Measurements from ENCODE around the gene NGDN. TPM values are rescaled to one million over a fixed set of nuclear protein-coding genes. Genes with fewer than 3 reads are reported as not detected.

The NGDN gene
- total RNA-seq, 2 donors from 2014 or later, result 65.6 to 65.7 TPM

DNA sequence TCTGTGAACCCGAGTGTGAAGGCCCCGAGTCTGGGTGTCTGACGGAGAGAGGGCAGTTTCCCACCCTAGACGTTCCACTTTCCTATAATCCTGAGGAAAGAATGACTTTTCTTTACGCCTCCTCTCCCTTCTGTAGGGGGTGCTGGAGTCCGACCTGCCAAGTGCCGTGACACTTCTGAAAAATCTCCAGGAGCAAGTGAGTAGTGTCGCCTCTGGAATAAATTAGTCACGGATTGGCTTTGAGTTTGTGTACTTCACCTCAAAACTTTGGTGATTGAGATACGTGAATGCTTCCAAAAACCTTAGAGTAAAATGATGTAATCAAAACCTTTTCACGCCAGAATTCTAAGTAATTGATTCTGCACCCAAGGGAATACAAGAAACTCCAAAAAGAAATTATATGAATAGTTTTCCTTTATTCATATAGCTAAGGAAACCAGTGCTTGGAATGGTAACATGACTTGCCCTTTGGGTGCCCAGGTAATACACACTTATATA is 452 bp downstream of the NGDN start:
- no peak overlapping the region for H3K27ac Mint-ChIP-seq
- no peaks in the 10 kb centered on the region for H3K9me3 Mint-ChIP-seq
- ATAC-seq, result peak; percentile 0 to 3

DNA sequence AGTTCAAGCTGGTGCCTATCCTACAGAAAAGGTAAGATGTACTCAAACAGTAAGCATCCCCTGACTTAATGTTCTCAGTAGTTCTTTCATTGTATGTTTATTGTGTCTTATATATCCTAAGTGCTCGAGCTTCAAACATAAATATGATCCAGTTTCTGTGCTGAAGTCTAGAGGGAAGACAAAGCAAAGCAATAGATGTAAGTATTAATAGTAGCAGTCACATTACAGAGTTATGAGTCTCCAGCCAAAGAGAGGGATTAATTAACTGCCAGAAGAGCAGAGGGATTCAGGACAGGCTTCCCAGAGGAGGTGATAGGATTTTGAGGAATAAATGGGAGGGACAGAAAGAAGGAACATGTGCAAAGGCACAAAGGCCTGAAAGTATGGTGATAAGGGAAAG is 1.4 kb downstream of the NGDN start:
- DNase-seq (ENCODE audit: low spot score), result no peak
- Mint-ChIP-seq H3K27me3 (peaks cover 0 to 2% of the 10 kb centered on the region in 2 donors), H3K36me3 (peaks cover 18% of the 10 kb centered on the region), H3K9me3 (no peaks in the 10 kb centered on the region), H3K4me3 (no peak overlapping the region), H3K27ac (no peak overlapping the region), H3K4me1 (ENCODE audit: low read depth in 2 of 2) (peaks cover 8 to 9% of the 10 kb centered on the region in 2 donors)
- no peak for ATAC-seq

More for the DNA sequence above, 452 bp downstream of the NGDN start:
- Mint-ChIP-seq H3K27me3 (peaks cover 0 to 2% of the 10 kb centered on the region in 2 donors), H3K4me3 (no peak overlapping the region), H3K4me1 (ENCODE audit: low read depth in 2 of 2) (peaks cover 8 to 9% of the 10 kb centered on the region in 2 donors), H3K36me3 (peaks cover 14% of the 10 kb centered on the region)
- DNase-seq (ENCODE audit: low spot score), result no peak

GRCh38 chr14:23478109-23478759 is 8.7 kb downstream of the NGDN start:
- Mint-ChIP-seq H3K4me3 (no peak overlapping the region), H3K4me1 (ENCODE audit: low read depth in 2 of 2) (peaks cover 6 to 11% of the 10 kb centered on the region in 2 donors), H3K27ac (no peak overlapping the region), H3K27me3 (no peaks in the 10 kb centered on the region), H3K36me3 (peaks cover 38% of the 10 kb centered on the region), H3K9me3 (no peaks in the 10 kb centered on the region)
- ATAC-seq (no peak), DNase-seq (ENCODE audit: low spot score) (no peak)

DNA sequence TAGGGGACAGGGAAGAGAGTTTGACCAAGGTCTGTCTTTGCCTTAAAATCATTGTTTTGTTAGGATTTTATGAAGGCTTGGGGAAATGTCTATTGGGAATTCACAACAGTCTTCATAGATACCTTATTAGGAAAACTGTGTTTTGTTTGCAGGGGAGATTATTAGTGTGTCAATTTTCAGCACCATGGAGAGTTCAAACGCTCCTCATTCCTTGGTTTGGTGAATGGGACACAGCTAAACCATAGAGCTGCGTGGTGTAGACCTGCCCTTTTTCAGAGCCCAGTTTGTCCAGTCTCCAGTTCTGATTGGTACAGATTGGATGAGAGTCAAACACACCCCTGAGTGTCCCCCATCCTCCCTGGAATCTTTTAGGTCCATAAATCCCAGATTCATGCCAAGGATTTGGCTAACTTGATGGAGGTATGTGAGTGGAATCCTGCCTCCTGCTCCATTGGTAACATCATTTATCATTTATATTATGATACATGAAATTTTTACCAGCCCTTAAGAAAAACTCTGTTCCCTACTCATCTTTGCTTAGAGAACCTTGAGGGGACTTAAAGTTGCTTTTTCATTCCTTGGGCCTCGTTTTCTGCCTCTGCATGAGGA is 12.0 kb downstream of the NGDN start:
- peaks cover 22% of the 10 kb centered on the region for H3K36me3 Mint-ChIP-seq
- no peaks in the 10 kb centered on the region for H3K9me3 Mint-ChIP-seq
- no peak overlapping the region for H3K4me3 Mint-ChIP-seq
- no peak for ATAC-seq
- H3K4me1 Mint-ChIP-seq (ENCODE audit: low read depth in 2 of 2), result peaks cover 9 to 18% of the 10 kb centered on the region in 2 donors
- no peak overlapping the region for H3K27ac Mint-ChIP-seq
- DNase-seq (ENCODE audit: low spot score), result no peak
- no peaks in the 10 kb centered on the region for H3K27me3 Mint-ChIP-seq

DNA sequence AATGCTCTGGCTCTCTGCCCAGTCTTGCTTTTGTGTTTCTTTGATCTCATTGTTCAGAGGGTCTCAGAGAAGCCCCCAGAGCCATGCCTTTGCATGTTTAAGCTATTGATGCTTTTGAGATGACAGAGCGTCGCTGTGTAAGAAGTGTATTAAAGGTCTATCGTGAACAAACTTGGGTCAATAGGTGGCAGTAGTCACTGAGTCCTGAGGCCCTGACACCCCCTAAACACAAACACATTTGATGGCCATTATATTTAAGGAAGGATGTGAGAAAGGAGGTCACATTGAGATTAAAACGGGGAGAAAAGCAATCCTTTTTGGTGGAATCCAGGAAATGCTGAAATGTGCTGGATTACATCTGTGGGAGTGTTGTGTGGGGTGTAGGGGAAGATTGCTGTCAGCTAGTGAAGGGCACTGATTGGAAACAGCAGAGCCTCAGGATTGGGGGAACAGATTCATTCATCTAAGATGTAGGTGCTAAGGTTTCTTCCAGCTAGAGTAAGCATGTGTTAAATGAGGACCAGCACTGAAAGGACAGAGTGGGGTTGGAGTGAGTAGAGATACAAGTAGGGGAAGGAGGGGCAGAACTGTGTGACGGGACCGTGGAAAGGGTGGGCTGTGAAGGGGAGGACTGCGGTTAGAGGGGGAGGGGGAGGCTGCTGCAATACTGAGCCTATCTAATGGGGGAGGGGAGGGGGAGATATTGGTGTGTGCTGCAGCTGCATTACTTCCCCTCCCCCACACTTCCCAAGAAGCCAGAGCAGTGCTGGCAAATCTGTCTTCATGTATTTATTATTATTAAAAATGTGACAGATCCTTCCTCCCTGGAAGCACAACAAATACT is 12.7 kb downstream of the NGDN start:
- no peaks in the 10 kb centered on the region for H3K27me3 Mint-ChIP-seq
- H3K9me3 Mint-ChIP-seq, result no peaks in the 10 kb centered on the region
- ATAC-seq (no peak), DNase-seq (ENCODE audit: low spot score) (no peak)
- no peak overlapping the region for H3K4me3 Mint-ChIP-seq
- peaks cover 20% of the 10 kb centered on the region for H3K36me3 Mint-ChIP-seq
- peaks cover 10 to 19% of the 10 kb centered on the region in 2 donors for H3K4me1 Mint-ChIP-seq (ENCODE audit: low read depth in 2 of 2)
- no peak overlapping the region for H3K27ac Mint-ChIP-seq

GRCh38 chr14:23482823-23483148 is 13.3 kb downstream of the NGDN start:
- H3K9me3 Mint-ChIP-seq, result no peaks in the 10 kb centered on the region
- DNase-seq (ENCODE audit: low spot score), result no peak
- no peaks in the 10 kb centered on the region for H3K27me3 Mint-ChIP-seq
- ATAC-seq, result no peak
- H3K36me3 Mint-ChIP-seq, result peaks cover 14% of the 10 kb centered on the region
- peaks cover 10 to 17% of the 10 kb centered on the region in 2 donors for H3K4me1 Mint-ChIP-seq (ENCODE audit: low read depth in 2 of 2)
- no peak overlapping the region for H3K27ac Mint-ChIP-seq
- no peak overlapping the region for H3K4me3 Mint-ChIP-seq

DNA sequence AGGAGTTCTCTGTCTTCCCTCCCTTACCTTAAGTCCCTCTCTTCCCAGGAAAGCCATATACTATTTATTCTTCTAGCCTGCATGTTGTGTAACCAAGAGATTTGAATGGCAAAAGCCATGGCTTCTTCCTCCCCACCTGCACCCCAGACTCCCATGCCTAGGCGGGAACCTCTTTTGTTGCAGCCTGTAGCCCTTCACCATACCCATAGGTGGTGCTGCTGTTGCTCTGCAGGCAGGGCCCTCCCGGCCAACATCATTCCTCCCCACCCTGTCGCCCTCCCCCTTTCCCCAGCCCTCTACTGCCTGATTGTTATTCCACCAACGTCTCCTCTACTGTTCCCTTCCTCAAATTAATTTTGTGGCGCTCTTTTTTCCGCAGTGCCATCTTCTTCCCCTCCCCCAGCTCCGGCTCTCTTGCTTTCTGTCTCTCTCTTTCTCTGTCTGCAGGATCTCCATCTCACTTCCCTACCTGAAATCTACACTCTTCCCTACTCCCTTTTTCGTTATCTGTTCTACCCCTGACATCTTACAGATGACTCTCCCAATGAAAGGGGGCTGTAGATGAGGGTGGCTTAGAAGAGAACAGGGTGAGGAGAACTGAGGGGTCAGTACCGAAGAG is 13.8 kb downstream of the NGDN start:
- H3K4me3 Mint-ChIP-seq, result no peak overlapping the region
- DNase-seq (ENCODE audit: low spot score) (no peak), ATAC-seq (no peak)
- no peaks in the 10 kb centered on the region for H3K27me3 Mint-ChIP-seq
- no peaks in the 10 kb centered on the region for H3K9me3 Mint-ChIP-seq
- H3K36me3 Mint-ChIP-seq, result peaks cover 8% of the 10 kb centered on the region
- peaks cover 10 to 15% of the 10 kb centered on the region in 2 donors for H3K4me1 Mint-ChIP-seq (ENCODE audit: low read depth in 2 of 2)
- H3K27ac Mint-ChIP-seq, result no peak overlapping the region

- Mint-ChIP-seq H3K9me3 (no peaks in the 10 kb centered on the region), H3K27me3 (no peaks in the 10 kb centered on the region), H3K27ac (no peak overlapping the region), H3K4me1 (ENCODE audit: low read depth in 2 of 2) (peaks cover 10 to 13% of the 10 kb centered on the region in 2 donors), H3K36me3 (peaks cover 5% of the 10 kb centered on the region), H3K4me3 (no peak overlapping the region)
- ATAC-seq (no peak), DNase-seq (ENCODE audit: low spot score) (no peak)
Observed at GRCh38 chr14:23485326-23485725, 15.8 kb downstream of the NGDN start.

- DNase-seq (ENCODE audit: low spot score), result no peak
- Mint-ChIP-seq H3K9me3 (no peaks in the 10 kb centered on the region), H3K27ac (no peak overlapping the region), H3K4me1 (ENCODE audit: low read depth in 2 of 2) (peaks cover 10 to 13% of the 10 kb centered on the region in 2 donors), H3K4me3 (no peak overlapping the region), H3K36me3 (peaks cover 5% of the 10 kb centered on the region), H3K27me3 (no peaks in the 10 kb centered on the region)
- no peak for ATAC-seq
Observed at GRCh38 chr14:23486036-23486435, 16.5 kb downstream of the NGDN start.

DNA sequence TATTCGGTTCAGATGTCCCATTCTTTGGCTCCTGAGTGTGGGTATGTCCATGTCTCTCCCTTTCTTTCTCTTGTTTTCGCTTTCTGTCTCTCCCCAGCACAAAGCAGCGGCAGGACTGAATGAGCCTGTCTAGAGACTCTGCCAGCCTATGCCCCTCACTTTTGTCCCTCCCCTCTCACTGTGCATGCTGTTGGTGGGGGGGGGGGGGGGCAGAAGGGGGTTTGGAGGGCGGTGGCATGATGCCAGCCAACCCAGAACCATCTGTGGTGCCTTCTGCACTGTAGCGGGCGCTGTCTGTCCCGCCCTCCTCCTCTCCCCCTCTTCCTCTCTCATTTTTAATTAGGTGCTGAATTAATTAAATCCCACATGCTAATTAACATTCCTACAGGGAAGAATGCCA is 17.7 kb downstream of the NGDN start:
- no peak for DNase-seq (ENCODE audit: low spot score)
- no peaks in the 10 kb centered on the region for H3K27me3 Mint-ChIP-seq
- ATAC-seq, result no peak
- no peak overlapping the region for H3K4me3 Mint-ChIP-seq
- H3K9me3 Mint-ChIP-seq, result no peaks in the 10 kb centered on the region
- peaks cover 5% of the 10 kb centered on the region for H3K36me3 Mint-ChIP-seq
- H3K27ac Mint-ChIP-seq, result no peak overlapping the region
- H3K4me1 Mint-ChIP-seq (ENCODE audit: low read depth in 2 of 2), result peaks cover 6 to 13% of the 10 kb centered on the region in 2 donors

DNA sequence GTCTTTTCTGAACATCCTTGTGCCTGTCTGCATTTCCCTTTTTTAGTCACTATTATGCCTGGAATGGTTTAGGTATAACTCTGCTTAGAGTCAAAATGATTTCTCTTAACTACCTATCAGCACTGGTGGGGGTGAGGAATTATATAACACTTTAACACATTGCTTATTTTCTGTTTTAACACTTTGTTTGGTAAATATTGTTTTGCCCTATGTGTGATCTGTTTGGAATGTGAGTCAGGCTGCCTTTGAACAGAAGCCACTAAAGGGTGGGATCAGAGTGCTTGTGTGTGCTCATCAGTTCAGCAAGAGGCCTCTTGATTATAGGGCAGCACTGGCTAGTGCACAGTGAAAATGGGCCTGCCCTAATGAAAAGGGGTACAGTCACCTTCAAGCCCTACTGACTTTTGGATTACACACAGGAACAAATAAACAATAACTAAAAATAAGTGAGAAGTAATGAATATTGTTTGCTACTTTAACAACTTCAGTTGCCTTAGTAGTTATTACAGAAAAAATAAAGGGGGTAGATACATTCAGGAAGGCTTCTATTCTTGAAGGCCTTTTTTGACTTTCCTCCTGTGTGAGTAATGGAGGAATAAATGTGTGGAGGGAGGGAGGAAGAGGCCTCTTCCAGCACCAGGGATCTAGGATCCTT is 23.2 kb downstream of the NGDN start:
- no peaks in the 10 kb centered on the region for H3K27me3 Mint-ChIP-seq
- DNase-seq (ENCODE audit: low spot score) (no peak), ATAC-seq (no peak)
- H3K9me3 Mint-ChIP-seq, result no peaks in the 10 kb centered on the region
- no peak overlapping the region for H3K4me3 Mint-ChIP-seq
- H3K4me1 Mint-ChIP-seq (ENCODE audit: low read depth in 2 of 2), result no peaks in the 10 kb centered on the region
- no peaks in the 10 kb centered on the region for H3K36me3 Mint-ChIP-seq
- peak overlapping the region in 1 of 2 donors; percentile 8 for H3K27ac Mint-ChIP-seq

- no peak for ATAC-seq
- H3K4me1 Mint-ChIP-seq (ENCODE audit: low read depth in 2 of 2), result no peaks in the 10 kb centered on the region
- H3K36me3 Mint-ChIP-seq, result no peaks in the 10 kb centered on the region
- H3K27me3 Mint-ChIP-seq, result no peaks in the 10 kb centered on the region
- H3K27ac Mint-ChIP-seq, result no peak overlapping the region
- H3K4me3 Mint-ChIP-seq, result no peak overlapping the region
- no peaks in the 10 kb centered on the region for H3K9me3 Mint-ChIP-seq
- no peak for DNase-seq (ENCODE audit: low spot score)
Observed at GRCh38 chr14:23494223-23494622, 24.7 kb downstream of the NGDN start.

- no peak for ATAC-seq
- Mint-ChIP-seq H3K4me3 (peak overlapping the region; percentile 56), H3K4me1 (ENCODE audit: low read depth in 2 of 2) (no peaks in the 10 kb centered on the region), H3K36me3 (no peaks in the 10 kb centered on the region), H3K9me3 (no peaks in the 10 kb centered on the region), H3K27me3 (no peaks in the 10 kb centered on the region), H3K27ac (no peak overlapping the region)
- DNase-seq (ENCODE audit: low spot score), result no peak
Observed at GRCh38 chr14:23512156-23512555, 42.7 kb downstream of the NGDN start.
